Activated T-helper 1 cell treated with anti-CD3 and anti-CD28 coated beads, Interleukin-12 subunit alpha, Interleukin-12 subunit beta, Interleukin-2, Interleukin-4 antibody, amounts not matched to agents 30 ng/mL and 10 ng/mL and 1 ng/mL, durations not matched to agents 14 hours and 24 hours and 36 hours (primary cell): Measurements from ENCODE around the gene RPP25. TPM values are rescaled to one million over a fixed set of nuclear protein-coding genes. Genes with fewer than 3 reads are reported as not detected.
"Not testable (repeated sequence)": the region's sequence is repeated elsewhere in the genome, so short reads cannot be mapped to it uniquely, and the experiment has no call there.

Experiments
- DNase-seq: peaks from one replicate; pipeline ENCODE4 v3.0.0; 2021; ENCODE audit warnings: low spot score
- H3K27ac Mint-ChIP-seq: one replicate; pipeline ENCODE4 v1.8.0; 2021; ENCODE audit warnings: mild to moderate bottlenecking, mixed read lengths
- H3K27me3 Mint-ChIP-seq: one replicate; pipeline ENCODE4 v1.8.0; 2022; ENCODE audit warnings: mild to moderate bottlenecking, moderate library complexity, mixed read lengths; ENCODE audit not compliant: insufficient read depth
- H3K36me3 Mint-ChIP-seq: one replicate; pipeline ENCODE4 v1.8.0; 2021; ENCODE audit warnings: low read depth, mixed read lengths
- H3K4me1 Mint-ChIP-seq: one replicate; pipeline ENCODE4 v1.8.0; 2021; ENCODE audit warnings: low read depth, mixed read lengths
- H3K4me3 Mint-ChIP-seq: one replicate; pipeline ENCODE4 v1.8.0; 2021; ENCODE audit warnings: mild to moderate bottlenecking, moderate library complexity, mixed read lengths
- H3K9me3 Mint-ChIP-seq: one replicate; pipeline ENCODE4 v1.8.0; 2021; ENCODE audit warnings: mixed read lengths
- intact Hi-C: fragments of 100-400 bp; cut with micrococcal nuclease; formaldehyde crosslinking; loops from one replicate; pipeline ENCODE4 v1.15.1; 2024
- total RNA-seq: library from RNA; stranded (reverse); gene quantifications from 2 replicates; pipeline ENCODE4 v1.2.3, GENCODE V29; 2022

Gene RPP25
- total RNA-seq, 1 donor from 2014 or later, result 15.3 TPM

DNA sequence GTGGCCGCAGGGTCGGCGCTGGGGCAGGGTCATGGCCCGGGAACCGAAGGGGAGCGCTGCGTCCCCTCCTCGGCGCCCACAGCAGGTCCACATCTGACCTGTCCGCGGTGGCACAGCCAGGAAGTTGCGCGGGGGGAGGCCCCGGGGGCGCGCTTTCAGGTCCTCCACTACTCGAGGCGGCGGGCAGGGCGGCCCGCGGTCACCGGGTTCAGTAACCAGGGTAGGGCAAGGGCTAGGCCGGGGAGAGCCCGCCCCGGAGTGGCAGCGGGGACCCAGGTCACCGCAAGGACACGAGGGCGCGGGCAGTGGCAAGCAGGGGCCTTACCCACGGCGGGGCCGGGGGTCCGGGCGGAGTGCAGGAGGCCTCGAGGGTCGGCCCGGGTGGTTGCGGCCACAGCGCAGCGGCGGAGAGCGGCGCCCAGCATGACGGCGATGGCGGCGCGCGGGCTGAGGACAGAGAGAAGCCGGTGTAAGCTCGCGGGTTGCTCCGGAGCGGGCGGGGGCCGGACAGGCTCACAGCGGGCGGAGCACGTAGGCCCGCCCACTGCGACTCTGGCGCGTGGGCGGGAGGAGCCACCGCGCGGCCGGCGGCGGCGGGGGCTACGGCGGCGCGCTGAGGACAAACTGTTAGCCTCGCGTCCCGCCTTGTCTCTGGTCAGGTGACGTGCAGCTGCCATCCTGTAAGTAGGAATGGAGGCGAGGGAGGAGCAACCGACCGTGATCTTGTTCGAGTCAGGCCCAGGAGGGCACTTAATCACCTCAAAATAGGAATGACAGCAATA is 18.8 kb downstream of the RPP25 start, which contains the start of gene COX5A:
COX5A (minus strand) TSS at position 484 of the 782 bp plus-strand sequence; CDS start at position 425, 59 bp downstream.
- peak; percentile 91 for DNase-seq
- peak within 1 kb of the TSS; percentile 91 for H3K4me3 Mint-ChIP-seq
- no peaks in the 10 kb centered on the region for H3K27me3 Mint-ChIP-seq
- intact Hi-C loops, result loop anchor here (1.0 to 5.0 kb wide), 11 partner anchors 19 to 565 kb away; partner anchors contain the start of genes ARID3B, CLK3, FAM219B and MPI
- peaks cover 12% of the 10 kb centered on the region for H3K36me3 Mint-ChIP-seq
- peak within 1 kb of the TSS; percentile 91 for H3K27ac Mint-ChIP-seq
- no peaks in the 10 kb centered on the region for H3K9me3 Mint-ChIP-seq
- H3K4me1 Mint-ChIP-seq, result peaks cover 22% of the 10 kb centered on the region

DNA sequence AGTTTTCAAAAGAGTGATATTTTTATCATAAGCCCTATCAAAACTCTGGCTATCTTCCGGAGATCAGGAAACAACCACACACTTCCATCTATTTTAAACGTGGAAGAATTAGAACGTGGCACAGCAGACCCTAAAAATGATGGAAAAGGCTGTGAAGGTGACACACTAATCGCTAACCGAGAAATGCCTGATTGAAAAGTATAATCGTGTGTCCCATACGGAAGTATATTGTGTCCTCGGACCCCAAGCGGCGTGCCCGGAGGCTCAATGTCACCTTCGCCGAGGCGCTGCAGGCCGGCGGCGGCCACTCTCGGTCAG is 19.3 kb downstream of the RPP25 start:
- intact Hi-C loops, result loop anchor here (5.0 kb wide), 3 partner anchors 320 to 565 kb away; partner anchors contain the start of genes ARID3B and CLK3
- Mint-ChIP-seq H3K9me3 (no peaks in the 10 kb centered on the region), H3K27me3 (no peaks in the 10 kb centered on the region)

DNA sequence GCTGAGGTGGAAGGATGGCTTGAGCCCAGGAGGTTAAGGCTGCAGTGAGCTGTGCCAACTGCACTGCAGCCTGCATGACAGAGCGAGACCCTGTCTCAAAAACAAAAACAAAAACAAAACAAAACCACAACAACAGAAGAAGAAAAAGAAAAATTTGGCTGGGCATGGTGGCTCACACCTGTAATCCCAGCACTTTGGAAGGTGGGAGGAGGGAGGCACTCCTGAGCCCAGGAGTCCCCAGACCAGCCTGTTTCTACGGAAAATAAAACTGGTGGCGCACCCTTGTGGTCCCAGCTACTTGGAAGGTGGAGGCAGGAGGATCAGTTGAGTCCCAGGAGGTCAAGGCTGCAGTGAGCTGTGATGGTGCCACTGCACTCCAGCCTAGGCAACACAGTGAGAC is 21.4 kb downstream of the RPP25 start:
- Mint-ChIP-seq H3K4me3 (peak overlapping the region; percentile 82), H3K36me3 (peaks cover 21% of the 10 kb centered on the region), H3K4me1 (peaks cover 30% of the 10 kb centered on the region)
- not testable (repeated sequence) for H3K27ac Mint-ChIP-seq, H3K9me3 Mint-ChIP-seq, H3K27me3 Mint-ChIP-seq, DNase-seq
- intact Hi-C loops, result loop anchor here (5.0 kb wide), 3 partner anchors 318 to 563 kb away; partner anchors contain the start of genes ARID3B and CLK3

More for the DNA sequence above, 19.3 kb downstream of the RPP25 start:
- H3K36me3 Mint-ChIP-seq, result peaks cover 14% of the 10 kb centered on the region
- peak overlapping the region; percentile 87 for H3K27ac Mint-ChIP-seq
- DNase-seq, result no peak
- peak overlapping the region; percentile 91 for H3K4me3 Mint-ChIP-seq
- peaks cover 25% of the 10 kb centered on the region for H3K4me1 Mint-ChIP-seq

DNA sequence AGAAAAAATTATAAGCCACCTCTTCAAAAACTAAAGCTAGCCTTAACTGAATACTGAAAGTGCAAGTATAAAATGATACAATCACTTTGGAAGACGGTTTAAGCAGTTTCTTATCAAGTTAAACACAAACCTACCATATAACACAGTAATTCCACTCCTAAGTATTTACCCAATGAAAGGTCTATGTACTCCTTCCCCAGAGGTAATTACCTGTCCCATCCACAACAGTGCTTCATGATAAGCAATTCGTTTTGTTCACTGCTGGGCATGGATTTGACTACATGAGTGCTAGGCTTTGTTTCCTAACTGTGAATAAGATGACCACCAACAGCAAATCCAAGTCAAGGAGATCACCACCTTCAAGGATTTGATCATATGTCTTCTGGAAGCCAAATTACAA is 23.0 kb downstream of the RPP25 start:
- peak overlapping the region; percentile 52 for H3K27ac Mint-ChIP-seq
- DNase-seq, result no peak
- H3K4me3 Mint-ChIP-seq, result peak overlapping the region; percentile 10
- H3K27me3 Mint-ChIP-seq, result no peaks in the 10 kb centered on the region
- H3K36me3 Mint-ChIP-seq, result peaks cover 27% of the 10 kb centered on the region
- intact Hi-C loops, result no loop called here
- no peaks in the 10 kb centered on the region for H3K9me3 Mint-ChIP-seq
- H3K4me1 Mint-ChIP-seq, result peaks cover 25% of the 10 kb centered on the region

DNA sequence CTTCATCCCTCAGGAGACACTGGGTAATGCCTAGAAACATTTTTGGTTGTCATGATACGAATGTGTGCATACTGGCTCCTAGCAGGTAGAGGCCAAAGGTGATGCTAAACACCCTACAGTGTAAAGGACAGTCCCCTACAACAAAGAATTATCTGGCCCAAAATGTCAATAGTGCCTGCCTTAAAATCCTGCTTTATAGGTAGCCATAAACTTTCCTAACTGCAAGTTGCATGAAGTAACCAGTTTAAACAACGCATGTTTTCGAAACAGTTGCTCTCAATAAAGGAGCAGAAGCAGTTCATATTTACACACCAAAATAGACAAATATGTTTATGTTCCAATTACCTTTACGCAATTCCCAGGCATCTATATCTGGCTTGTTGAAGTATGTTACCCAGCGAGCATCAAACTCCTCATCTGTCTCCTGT is 27.8 kb downstream of the RPP25 start:
- H3K36me3 Mint-ChIP-seq, result peaks cover 28% of the 10 kb centered on the region
- H3K27me3 Mint-ChIP-seq, result no peaks in the 10 kb centered on the region
- no peak overlapping the region for H3K4me3 Mint-ChIP-seq
- peaks cover 8% of the 10 kb centered on the region for H3K4me1 Mint-ChIP-seq
- DNase-seq, result no peak
- intact Hi-C loops, result no loop called here
- no peak overlapping the region for H3K27ac Mint-ChIP-seq
- H3K9me3 Mint-ChIP-seq, result no peaks in the 10 kb centered on the region

DNA sequence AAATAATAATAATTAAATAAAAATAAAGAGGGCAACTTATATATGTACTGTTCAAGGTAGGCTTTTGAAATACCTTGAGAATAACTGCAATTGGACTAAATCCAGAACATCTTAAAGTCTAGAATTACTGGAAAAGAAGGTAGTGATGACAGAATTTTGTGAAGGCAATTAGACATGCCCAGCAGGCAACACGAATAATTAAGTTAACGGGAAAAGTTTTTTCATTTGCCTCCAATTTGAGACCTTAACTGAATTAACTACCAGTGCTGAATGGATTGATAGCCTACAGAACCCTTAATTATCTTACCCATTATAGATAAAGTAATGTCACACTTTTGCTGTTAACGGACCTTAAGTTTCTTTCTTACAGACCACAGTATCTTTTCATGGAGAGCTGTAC is 32.0 kb downstream of the RPP25 start:
- Mint-ChIP-seq H3K9me3 (no peaks in the 10 kb centered on the region), H3K27ac (no peak overlapping the region), H3K27me3 (no peaks in the 10 kb centered on the region), H3K4me3 (no peak overlapping the region), H3K4me1 (peaks cover 9% of the 10 kb centered on the region), H3K36me3 (peaks cover 46% of the 10 kb centered on the region)
- intact Hi-C loops, result no loop called here
- no peak for DNase-seq

DNA sequence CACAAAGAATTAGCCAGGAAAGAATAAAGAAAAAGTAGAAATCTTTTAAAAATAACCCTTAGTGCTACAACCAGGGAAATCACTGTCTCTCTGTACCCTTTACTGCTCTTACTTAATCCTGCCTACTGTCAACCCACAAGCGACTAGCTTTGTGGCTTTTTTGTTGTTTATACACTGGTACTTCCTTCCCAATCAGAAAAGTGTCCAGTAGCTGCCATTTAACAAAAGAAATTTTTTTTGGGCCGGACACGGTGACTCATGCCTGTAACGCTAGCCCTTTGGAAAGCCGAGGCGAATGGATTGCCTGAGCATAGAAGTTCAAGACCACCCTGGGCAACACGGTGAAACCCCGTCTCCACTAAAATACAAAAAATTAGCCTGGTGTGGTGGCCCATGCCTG is 36.1 kb downstream of the RPP25 start:
- H3K4me3 Mint-ChIP-seq, result no peak overlapping the region
- H3K4me1 Mint-ChIP-seq, result peaks cover 9% of the 10 kb centered on the region
- peak overlapping the region; percentile 18 for H3K27ac Mint-ChIP-seq
- intact Hi-C loops, result no loop called here
- peaks cover 47% of the 10 kb centered on the region for H3K36me3 Mint-ChIP-seq
- H3K9me3 Mint-ChIP-seq, result no peaks in the 10 kb centered on the region
- DNase-seq, result no peak
- no peaks in the 10 kb centered on the region for H3K27me3 Mint-ChIP-seq

DNA sequence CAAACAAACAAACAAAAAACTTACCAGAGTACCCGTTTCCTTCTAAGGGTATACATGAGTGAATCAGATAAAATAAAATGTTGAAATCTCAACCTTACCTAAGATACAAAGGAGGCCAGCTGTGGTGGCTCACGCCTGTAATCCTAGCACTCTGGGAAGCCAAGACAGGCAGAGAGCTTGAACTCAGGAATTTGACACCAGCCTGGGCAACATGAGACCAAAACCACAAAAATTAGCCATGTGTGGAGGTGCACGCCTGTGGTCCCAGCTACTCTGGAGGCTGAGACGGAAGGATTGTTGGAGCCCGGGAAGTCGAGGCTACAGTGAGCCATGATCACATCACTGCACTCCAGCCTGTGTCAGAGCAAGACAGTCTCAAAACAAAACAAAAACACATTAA is 38.9 kb downstream of the RPP25 start:
- Mint-ChIP-seq H3K27ac (no peak overlapping the region), H3K4me3 (no peak overlapping the region), H3K4me1 (no peaks in the 10 kb centered on the region), H3K36me3 (peaks cover 43% of the 10 kb centered on the region), H3K27me3 (no peaks in the 10 kb centered on the region), H3K9me3 (no peaks in the 10 kb centered on the region)
- intact Hi-C loops, result no loop called here
- DNase-seq, result no peak

DNA sequence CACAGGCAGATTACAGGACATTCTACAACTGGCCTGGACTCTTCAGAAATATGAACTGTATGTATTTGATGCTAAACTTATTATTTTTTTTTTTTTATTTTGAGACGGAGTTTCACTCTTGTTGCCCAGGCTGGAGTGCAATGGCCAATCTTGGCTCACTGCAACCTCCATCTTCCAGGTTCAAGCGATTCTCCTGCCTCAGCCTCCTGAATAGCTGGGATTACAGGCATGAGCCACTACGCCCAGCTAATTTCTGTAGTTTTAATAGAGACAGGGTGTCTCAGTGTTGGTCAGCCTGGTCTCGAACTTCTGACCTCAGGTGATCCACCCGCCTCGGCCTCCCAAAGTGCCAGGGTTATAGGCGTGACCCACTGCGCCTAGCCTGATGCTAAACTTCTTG is 42.8 kb downstream of the RPP25 start:
- H3K9me3 Mint-ChIP-seq, DNase-seq, H3K27ac Mint-ChIP-seq, H3K27me3 Mint-ChIP-seq, intact Hi-C loops, H3K4me1 Mint-ChIP-seq, H3K4me3 Mint-ChIP-seq: not testable (repeated sequence)
- H3K36me3 Mint-ChIP-seq, result peaks cover 24% of the 10 kb centered on the region

DNA sequence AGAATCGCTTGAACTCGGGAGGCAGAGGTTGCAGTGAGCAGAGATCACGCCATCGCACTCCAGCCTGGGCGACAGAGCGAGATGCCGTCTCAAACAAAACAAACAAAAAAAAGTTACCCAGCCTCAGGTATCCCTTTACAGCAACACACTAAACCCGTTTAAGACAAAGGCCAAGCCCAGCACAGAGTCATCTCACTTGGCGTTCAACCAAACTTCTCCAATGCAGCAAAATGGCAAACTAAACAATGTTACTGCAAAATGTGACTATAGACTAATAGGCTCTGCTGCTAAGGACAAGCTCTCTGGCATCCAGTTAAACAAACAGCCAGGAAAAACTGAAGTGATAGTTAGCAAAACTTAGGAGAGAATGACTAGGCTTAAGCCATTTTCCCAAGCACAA is 43.5 kb downstream of the RPP25 start:
- DNase-seq, result no peak
- Mint-ChIP-seq H3K27me3 (no peaks in the 10 kb centered on the region), H3K4me3 (no peak overlapping the region), H3K36me3 (peaks cover 19% of the 10 kb centered on the region), H3K27ac (no peak overlapping the region), H3K4me1 (no peaks in the 10 kb centered on the region), H3K9me3 (no peaks in the 10 kb centered on the region)
- intact Hi-C loops, result no loop called here

DNA sequence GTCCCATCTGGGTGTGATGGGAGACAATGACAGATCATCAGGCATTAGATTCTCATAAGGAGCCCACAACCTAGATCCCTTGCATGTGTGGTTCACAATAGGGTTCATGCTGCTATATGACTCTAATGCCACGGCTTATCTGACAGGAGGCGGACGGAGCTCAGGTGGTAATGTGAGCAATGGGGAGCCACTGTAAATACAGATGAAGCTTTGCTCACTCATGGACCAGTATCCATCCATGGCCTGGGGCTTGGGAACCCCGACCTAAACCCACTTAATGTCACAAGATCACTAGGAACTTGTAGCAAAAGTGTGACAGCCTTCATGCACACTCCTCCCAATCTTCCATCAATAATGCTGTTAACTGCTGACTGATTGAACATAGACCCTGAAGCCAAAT is 47.9 kb downstream of the RPP25 start:
- Mint-ChIP-seq H3K36me3 (peaks cover 27% of the 10 kb centered on the region), H3K27ac (no peak overlapping the region), H3K27me3 (no peaks in the 10 kb centered on the region), H3K9me3 (no peaks in the 10 kb centered on the region), H3K4me1 (peaks cover 32% of the 10 kb centered on the region), H3K4me3 (no peak overlapping the region)
- no peak for DNase-seq
- intact Hi-C loops, result no loop called here

DNA sequence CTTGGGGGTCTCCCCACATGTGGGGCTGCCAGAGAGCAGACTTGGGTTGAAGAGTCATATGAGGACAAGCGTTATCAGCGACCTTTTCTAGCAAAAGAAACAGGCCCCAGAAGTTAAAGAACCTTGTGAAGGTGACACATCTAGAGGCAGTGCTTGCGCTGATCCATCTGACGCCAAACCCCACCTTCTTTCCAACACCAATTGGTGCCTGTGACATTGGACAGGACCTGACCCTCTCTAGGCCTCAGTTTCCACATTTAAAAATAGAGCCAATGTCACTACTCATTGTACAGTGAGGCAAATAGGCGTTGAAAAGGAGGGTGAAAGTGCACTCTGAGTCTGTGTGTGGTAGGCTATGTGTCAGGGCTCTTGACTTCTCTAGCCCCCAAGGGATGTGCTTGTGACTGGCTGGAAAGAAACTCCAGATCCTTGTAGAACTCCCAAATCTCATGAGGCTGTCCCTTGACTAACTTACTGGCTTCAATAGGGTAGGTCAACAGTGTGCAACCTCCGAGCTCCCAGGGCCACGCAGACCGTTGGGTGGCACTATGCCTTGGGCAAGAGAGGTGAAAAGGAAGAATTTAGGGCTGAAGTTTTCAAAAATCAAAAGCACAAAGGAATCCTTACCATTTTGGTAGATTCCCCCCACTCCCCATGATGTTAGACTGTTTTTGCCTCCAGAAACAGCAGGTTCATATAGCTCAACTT is 49.3 kb downstream of the RPP25 start:
- no peaks in the 10 kb centered on the region for H3K9me3 Mint-ChIP-seq

More for the DNA sequence above, 49.3 kb downstream of the RPP25 start:
- intact Hi-C loops, result loop anchor here (2.0 kb wide), 1 partner anchor 43 kb away; no protein-coding TSS in a partner anchor
- peaks cover 30% of the 10 kb centered on the region for H3K36me3 Mint-ChIP-seq
- peak overlapping the region; percentile 90 for H3K4me3 Mint-ChIP-seq
- no peak for DNase-seq
- no peaks in the 10 kb centered on the region for H3K27me3 Mint-ChIP-seq
- H3K4me1 Mint-ChIP-seq, result peaks cover 37% of the 10 kb centered on the region
- H3K27ac Mint-ChIP-seq, result peak overlapping the region; percentile 87
